ENCODE measurements around the gene GOLGA5.
"Not testable (repeated sequence)": the region's sequence is repeated elsewhere in the genome, so short reads cannot be mapped to it uniquely, and the experiment has no call there.

The GOLGA5 gene

DNA sequence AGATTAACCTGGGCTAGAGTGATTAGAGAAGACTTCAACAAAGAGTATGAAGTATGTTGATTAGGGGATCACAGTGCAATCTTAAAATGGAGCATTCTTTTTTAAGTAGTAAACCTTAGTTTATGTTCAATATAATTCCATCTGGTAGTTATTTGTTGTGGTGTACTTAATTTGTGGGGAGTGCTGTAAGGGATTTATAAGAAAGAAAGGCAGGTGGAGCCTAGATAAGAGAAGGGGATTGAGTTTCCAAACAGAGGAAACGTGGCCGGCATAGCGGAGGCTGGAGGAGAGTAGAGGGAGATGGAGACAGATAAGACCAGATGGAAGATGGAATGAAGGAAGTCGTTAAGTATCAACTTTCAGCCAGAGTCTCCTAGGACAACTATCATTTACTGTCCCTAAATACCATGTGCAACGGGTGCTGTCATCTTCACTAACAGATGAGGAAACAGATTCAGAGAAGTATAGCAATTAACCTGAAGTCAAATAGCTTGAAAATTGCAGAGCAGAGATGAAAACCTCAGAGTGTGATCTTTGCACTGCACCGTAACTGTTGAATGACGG lies 38.1 kb downstream of the GOLGA5 start:
- DNase-seq (ENCODE audit: low read depth in 2 of 2): no peak

DNA sequence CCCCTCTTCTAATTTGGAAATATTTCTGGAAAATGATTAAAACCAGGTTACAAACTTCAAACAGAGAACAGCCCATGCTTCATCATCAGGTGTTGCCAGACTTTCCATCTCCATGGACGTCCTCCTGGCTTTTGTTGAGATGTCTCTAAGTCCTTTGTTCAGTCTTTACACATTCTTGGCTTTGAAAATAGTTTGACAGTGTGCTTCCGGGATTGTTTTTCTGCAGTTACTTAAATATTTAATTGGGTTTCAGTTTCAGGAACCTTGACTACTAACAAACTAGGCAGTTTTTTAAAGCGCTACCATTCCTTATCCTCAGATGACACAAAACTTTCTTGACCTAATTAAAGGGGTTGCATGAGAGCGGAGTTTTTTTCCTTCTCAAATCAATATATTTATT lies 47.8 kb downstream of the GOLGA5 start:
- no peak for DNase-seq (ENCODE audit: low read depth in 2 of 2)

DNA sequence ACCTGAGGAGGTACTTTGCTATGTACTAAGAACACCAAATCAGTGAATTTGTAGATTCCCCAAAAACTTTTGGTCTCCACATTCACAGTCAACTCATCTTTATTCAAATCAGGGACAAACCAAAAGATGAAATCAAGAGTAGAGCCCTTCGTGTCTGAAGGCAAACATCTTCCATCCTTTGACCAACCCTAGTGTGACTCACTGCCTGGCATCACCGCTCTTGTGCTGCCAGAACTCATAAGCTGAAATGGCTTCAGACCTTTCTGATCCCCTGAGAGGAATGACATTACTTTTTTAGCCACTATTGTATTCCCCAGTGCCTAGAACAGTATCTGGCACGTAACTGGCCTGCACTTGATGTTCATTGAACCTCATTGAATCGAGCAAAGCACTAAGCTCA lies 50.1 kb downstream of the GOLGA5 start:
- no peak for DNase-seq (ENCODE audit: low read depth in 2 of 2)

DNA sequence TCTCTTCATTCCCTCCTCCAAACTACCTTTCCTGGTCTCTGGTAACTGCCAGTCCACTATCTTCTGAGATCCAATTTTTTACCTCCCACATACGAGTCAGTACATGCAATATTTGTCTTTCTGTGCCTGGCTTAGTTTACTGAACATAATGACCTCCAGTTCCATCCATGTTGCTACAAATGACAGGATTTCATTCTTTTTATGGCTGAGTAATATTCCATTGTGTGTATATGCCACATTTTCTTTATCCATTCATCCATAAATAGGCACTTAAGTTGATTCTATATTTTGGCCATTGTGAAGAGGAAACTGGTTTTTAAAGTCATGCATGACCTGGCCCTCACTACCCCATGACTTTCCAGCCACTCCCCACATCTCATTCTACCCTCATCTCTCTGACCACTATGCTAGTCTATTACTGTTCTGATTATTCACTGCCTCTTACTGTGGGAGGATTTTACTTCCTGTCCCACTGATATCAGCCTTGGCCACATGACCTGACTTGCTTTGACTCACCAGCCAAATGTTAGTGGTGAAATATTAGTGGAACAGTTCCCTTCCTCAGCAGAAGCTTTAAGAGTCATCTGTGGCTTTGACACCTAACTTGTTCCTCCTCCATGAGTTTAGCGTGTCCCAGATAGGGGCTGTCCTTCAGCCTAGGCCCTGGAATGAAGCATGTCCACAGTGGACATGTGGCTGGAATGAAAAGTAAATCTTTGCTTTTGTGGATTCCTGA lies 52.2 kb downstream of the GOLGA5 start:
- DNase-seq (ENCODE audit: low read depth in 2 of 2): no peak

DNA sequence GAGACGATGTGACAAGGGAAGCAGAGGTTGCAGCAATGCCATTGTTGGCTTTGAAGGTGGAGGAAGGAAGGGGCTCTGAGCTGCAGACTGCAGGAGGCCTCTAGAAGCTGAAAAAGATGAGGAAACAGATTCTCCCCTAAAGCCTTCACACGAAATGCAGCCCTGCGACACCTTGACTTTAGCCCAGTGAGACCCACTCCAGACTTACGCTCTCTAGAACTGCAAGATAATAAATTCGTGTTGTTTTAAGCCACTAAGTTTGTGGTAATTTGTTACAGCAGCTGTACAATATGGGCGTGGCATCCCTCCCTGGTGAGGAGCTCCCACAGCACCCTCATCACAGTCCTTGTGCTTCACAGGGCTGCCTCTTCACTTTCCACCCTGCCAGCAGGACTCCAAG lies 53.2 kb downstream of the GOLGA5 start:
- DNase-seq (ENCODE audit: low read depth in 2 of 2): no peak

DNA sequence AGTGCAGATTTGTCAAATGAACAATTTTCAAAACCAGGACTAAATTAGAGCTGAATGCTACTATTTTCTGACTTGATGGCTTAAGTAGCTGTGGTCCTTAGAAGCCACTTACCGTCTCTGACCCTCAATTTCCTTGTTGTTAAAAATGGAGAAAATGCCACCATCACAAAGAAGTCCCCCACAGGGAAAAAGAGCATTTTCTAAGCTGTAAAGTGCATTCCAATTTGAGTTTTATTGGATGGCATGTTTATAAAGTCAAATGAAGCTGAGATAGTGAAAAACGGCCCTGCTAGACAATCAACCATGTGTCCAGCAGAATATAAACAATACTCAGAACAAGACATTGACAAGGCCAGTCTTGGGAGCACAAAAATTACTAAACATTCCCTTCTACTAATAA lies 53.6 kb downstream of the GOLGA5 start:
- DNase-seq (ENCODE audit: low read depth in 2 of 2): no peak

DNA sequence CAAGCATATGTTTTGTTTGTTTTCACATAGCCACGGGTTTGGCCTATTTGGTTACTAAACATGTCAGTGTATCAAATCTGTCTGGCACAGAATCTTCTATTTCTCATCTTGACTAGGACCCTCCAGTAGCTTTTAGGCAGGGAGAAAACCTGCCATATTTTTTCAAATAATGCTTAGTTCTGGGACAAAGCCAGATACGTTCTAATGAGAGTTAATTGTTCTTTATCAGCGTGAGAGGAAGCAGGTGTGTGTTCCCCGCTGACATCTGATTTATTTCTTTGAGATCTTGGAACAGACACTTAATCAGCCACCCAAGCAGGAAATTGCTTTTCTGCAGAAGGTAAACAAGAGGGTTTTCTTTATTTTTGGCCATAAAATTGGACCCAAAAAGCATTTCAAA lies 54.8 kb downstream of the GOLGA5 start:
- no peak for DNase-seq (ENCODE audit: low read depth in 2 of 2)

DNA sequence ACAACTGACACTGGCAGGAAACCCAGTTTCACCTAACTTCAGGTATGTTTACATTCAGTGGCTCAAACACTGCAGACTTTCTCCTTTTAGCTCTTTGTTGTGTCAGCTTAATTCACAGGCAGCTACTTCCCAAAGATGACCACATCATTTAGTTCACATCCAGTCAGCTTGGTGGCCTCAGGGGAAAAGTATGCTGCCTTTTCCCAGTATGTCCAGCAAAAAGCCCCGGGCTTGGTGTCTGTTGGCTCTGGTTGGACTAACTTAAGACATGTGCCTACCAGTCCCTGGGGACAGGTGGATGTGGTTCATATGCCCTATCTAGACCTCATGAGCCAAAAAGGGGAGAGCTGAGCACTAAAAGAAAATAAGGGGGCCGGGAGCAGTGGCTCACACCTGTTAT lies 56.4 kb downstream of the GOLGA5 start:
- DNase-seq (ENCODE audit: low read depth in 2 of 2): no peak

DNA sequence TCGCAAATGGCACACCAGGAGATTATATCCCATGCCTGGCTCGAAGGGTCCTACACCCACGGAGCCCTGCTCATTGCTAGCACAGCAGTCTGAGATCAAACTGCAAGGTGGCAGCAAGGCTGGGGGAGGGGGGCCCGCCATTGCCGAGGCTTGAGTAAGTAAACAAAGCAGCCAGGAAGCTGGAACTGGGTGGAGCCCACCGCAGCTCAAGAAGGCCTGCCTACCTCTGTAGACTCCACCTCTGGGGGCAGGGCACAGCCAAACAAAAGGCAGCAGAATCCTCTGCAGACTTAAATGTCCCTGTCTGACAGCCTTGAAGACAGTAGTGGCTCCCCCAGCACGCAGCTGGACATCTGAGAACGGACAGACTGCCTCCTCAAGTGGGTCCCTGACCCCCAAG lies 59.0 kb downstream of the GOLGA5 start:
- not testable (repeated sequence) for DNase-seq (ENCODE audit: low read depth in 2 of 2)

DNA sequence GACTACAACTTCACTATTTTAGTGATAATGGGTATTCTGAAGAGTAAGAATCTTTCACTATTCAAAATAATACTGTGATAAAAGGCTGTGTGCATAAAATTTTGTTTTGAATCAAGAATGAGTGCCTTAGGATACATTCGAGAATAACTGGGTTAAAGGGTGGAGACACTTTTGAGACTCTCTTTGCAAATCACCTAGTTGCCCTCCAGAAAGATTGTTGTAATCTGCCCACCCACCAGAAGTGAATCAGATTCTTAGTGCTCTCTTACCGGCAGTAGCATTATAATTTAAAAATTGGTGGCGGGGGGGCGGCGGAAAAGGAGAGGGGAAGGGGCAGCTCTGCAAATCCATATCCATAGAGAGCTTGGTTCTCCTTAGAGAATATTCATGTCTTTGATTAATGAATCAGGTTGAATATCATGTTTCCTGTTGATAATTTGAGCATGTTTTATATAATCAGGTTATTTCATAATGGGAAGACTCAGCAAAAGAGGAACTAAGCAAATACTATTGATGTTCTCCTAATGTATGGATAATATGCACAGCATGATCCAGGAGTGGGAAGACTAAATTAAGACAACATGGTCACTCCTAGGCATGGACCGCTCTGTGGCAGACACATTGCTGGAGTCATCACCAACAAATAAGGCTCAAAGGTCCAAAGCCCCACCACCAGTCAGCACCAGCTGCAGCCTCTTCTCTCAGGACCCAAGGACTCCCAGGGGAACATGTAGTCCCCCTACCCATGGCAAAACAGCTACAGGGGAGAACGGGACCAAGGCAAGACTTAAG lies 66.1 kb downstream of the GOLGA5 start:
- DNase-seq (ENCODE audit: low read depth in 2 of 2): no peak

DNA sequence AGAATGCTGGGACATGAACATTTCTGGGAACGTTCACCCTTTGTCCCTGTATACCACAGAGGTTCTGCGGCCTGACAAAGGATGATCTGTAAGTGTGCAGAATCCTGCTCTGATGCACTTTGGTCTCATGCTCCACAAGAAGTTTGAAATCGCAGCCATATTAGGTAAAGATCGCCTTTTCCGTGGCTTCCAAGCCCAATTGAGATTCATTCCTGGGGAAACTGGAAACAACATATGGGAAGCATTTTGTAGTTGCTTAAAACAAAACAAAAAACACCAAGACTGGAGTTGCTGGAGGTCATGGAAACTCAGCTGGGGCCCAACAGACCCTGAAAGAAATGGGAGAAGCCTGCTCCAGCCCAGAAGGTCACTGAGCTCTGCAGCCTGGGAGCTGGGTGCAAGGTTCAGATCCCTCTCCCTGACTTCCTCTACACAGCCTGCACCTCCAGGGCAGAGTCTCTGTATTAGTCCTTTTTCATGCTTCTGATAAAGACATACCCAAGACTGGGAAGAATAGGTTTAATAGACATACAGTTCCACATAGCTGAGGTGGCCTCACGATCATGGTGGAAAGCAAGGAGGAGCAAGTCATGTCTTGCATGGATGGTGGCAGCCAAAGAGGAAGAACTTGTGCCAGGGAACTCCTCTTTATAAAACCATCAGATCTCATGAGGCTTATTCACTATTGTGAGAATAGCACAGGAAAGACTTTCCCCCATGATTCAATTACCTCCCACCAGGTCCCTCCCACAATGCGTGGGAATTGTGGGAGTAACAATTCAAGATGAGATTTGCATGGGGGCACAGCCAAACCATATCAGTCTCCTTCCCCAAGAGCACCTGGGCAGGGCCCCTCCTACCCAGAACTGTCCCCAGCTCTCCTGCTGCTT lies 68.0 kb downstream of the GOLGA5 start:
- DNase-seq (ENCODE audit: low read depth in 2 of 2): no peak

DNA sequence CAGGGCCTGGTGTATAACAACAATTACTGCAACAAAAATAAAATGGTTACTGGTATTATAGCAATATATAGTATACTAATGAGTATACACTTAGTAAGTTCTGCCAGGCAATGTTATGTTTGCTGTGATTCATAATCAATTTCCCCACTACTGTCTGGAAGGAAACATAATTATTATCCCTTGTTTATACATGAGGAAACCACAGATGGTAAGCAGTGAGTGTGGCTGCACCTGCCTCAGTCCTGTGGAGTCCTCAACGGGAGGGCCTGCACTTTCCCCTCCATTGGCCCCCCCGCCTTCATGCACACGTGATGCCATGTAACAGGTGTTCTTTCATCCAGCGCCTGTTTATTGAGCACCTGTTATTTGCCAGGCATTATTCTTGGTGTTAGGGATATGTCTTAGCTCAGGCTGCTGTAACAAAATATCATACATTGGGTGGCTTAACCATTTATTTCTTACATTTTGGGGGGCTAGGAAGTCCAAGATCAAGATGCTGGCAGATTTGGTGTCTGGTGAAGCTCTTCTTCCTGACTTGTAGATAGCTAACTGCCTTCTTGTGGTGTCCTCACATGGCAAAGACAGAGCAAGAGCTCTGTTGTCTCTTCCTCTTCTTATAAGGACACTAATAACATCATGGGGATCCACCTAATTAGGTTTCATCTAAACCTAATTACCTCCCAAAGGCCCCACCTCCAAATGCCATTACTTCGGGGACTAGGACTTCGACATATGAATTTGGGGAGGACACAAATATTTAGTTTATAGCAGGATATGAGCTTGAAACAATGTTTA lies 69.4 kb downstream of the GOLGA5 start:
- no peak for DNase-seq (ENCODE audit: low read depth in 2 of 2)

DNA sequence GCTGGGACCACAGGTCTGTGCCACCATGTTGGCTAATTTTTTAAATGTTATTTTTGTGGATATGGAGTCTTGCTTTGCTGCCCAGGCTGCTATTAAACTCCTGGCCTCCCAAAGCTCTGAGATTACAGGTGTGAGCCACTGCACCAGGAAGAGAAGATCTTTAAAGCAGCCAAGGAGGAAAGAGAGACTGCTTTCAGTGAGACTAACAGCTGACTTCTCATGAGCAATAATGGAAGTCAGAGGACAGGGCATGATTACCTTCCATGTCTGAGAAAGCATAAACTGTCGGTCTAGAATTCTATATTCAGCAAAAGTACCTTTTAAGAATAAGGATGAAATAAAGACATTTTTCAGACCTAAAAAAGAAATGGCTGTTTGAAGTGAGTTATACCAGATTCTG lies 71.6 kb downstream of the GOLGA5 start:
- DNase-seq (ENCODE audit: low read depth in 2 of 2): no peak

DNA sequence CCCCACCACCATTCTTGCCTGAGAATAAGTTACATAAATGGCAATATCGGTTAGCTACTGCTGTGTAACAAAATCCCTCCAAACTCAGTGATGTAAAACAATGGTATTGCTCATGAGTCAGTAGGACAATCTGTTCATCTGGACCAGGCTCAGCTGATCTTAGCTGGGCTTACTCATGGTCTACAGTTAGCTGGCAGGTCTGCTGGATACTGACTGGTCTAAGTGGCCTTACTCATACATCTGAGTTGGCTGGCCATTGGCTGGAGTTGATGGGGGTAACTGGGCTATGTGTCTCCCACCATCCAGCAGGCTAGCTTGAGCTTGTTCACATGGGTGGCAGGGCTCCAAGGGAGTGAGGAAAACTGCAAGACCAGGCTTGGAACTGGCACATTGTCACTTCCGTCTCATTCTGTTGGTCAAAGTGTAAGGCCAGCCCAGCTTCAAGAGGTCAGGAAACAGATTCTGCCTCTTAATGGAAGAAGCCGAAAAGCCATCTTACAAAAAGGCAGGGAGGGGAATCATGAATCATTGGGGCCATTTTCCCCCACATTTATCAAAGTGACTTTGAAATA lies 72.2 kb downstream of the GOLGA5 start:
- DNase-seq (ENCODE audit: low read depth in 2 of 2): no peak

DNA sequence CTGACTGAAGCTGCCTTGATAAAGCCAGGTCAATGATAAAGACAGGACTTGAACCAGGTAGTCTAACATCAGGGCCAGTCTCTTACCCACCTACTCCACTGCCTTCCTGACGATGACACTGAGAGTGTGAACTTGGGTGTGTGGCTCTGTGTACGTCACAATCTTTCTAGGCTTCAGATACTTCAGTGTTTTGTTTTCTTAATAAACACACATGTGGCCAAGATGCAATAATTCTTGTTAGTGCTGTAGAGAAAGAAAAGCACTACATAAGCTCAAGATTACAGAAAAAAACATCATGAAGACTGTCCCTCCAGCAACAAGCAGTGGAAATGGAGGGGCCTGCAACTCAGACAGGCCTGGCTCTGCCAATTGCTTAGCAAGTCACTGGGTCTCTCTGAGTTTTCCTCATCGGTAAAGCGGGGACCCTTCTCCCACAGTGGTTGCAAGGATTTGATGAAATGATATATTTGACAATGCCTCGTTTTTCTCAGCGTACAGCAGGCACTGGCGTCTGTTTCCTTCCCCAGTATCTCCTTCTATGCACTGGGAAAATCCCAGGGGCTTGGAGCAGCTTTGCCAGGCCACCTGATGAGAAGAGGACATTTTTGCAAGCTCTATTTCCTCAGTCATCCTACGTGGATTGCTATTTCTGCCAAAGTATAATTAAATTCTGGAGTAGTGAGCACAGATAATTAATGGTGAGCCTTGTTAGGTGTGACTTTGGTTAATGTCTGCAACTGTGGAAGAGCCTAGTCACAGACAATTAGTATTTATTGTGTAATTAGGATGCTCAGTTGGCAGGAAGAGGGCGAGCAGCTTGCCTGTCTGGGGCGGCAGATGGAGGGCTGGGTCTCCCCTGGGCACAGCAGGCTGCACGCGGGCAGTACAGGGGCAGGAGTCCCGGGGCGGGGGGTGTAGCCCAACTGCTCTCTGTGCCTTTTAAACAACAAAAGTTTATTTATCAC lies 73.1 kb downstream of the GOLGA5 start:
- no peak for DNase-seq (ENCODE audit: low read depth in 2 of 2)

DNA sequence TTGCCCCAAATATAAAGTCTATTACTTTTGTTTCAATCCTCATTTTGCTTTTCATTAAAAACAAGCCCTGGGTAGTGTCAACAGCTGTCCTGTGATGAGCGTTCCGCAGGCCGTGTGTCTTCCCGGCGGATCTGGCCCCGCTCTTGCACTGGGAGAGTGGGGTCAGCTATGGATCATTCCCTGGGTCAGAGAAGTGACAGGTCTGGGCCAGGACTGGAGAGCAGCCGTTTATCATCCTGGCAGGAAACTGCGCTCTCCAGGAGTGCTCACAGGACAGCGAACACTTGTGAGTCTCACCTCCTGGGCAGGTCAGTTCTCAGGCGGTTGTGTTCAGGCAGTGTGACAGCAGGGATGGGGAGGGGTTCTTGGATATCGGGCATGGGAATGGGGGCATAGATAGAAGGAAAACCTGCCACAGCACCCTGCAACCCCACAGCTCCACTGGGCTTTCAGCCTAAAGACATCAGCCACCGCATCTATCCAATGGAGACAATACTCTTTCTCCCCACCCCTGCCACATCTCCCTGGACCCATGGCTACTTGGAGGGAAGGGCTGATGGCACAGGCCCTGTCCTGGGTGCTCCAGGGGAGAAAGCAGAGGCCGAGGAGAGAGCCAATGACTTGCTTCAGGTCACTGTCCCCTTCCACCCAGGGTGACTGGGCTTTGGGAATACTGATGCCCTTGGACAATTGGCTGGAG lies 81.0 kb downstream of the GOLGA5 start:
- DNase-seq (ENCODE audit: low read depth in 2 of 2): no peak

DNA sequence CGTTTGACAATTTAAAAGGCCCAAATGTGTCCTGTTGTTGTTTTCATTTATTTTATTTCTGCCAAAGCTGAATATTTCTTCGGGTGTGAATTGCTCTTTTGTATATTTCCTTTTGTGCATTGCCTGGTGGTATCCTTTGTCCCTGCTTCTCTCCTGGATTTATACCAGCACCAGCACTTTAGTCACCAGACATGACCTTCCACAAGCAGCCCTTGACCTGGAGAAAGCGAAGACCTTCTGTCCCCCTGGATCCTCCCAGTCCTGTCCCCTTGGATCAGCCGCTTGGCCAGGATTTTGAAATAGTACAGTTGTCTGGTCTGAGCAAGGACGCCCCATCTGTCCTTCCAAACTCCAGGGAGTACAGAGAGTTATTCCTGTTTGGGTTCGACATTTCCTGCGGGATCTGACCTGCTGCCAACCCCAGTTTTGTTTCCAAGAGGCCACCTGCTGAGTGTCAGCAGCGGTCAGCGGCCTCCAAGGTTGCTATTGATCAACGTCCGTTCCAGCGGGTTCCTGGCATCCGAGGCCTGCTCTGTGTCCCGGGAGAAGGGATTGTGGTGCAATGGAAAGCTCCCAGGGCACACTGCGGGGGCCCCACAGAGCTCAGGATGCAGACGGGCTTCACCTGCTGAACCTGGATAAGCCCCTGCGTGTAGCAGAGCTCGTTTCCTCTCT lies 83.8 kb downstream of the GOLGA5 start:
- DNase-seq (ENCODE audit: low read depth in 2 of 2): no peak

DNA sequence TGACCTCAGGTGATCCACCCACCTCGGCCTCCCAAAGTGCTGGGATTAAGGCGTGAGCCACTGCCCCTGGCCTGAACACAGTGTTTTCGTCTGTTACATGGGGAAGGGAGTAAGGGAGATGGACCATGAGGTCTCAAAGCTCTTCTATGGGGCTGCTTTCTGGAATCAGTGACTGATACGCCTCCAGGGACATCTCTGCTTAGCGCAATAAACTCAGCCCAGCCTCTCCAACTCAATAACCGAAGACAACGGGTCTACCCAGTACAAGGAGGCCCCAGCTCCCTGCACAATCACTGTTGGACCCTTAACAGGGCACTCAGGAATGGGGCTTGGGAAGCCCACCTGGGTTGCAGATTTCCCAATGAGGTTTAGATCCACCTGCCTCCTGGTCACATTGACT lies 86.2 kb downstream of the GOLGA5 start:
- no peak for DNase-seq (ENCODE audit: low read depth in 2 of 2)

DNA sequence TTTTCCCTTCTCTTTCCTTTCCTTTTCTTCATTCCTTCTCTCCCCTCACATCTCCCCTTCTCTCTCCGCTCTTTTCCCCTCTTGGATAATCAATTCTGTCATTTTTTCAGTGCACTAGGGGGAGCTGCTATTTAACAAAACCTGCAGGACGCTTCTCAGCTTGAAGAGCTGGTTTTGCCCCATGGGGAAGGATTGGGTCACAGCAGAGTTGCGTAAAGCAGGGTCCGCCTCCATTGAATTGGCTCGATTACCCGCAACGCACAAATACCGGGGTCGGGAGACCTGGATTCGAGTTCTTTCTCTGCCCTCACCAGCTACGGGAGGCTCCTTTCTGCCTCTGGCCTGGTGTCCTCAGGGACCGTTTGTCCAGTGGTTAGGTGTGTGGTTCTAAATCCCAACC lies 86.7 kb downstream of the GOLGA5 start:
- DNase-seq (ENCODE audit: low read depth in 2 of 2): no peak
